Measurements from ENCODE around the gene FASN. TPM values are rescaled to one million over a fixed set of nuclear protein-coding genes. Genes with fewer than 3 reads are reported as not detected.
A peak's percentile ranks its signal among the peaks of the same experiment; 100 is the strongest.

Gene FASN
- total RNA-seq, 2 experiments from 2014 or later: 239 to 259 TPM

DNA sequence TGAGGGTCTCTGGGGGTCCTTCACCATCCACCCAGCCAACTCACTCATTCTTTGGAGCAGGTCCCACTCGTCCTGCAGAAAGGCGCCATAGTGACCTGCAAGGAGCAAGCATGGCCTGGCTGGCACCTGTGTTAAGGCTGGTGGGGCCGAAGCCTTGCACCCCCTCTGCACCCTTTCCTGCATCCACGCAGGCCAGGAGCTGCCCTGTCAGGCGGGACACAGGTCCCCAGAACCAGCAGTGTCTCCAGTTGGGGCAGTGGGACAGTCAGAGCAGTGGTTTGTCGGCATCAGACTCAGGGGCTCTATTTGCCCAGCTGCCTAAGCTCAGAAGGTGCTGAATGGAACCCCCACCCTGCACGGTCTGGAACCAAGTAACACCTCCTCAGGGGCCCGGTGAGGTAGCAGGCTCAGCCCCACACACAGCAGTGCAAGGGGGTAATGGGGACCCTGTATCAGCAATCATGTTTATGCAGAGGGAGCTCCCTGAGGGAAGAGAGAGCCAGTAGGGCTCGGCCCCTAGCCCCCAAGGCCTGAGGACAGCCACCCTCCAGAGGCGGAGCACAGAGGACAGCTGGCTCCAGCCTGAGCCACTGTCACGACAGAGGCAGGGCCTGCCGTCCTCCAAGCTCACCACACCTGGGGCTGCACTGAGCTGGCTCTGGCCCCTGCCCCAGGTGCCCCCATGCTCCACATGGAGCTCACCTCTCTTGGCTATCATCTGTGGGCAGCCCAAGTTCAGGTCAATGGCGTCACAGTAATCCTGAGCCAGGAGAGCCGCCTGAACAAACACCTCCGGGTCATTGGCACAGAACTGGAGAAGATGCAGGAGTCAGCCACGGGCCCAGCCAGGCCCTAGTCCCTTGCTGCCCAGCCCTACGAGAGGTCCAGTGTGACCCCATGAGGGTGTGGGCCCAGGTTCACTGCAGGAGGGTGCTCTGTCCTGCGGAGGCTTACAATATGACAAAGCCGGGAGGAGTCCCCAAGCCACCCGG lies 34.3 kb downstream of the FASN start:
- H3K27ac Mint-ChIP-seq: no peak overlapping the region
- no peaks in the 10 kb centered on the region for H3K27me3 Mint-ChIP-seq
- CTCF ChIA-PET: interaction anchor here (0.7 kb wide), 1 partner anchor 13 kb away, joined by 3 read pairs; no protein-coding TSS in a partner anchor
- no peaks in the 10 kb centered on the region for H3K9me3 Mint-ChIP-seq (ENCODE audit: low read depth)
- DNase-seq: no peak
- intact Hi-C loops (cut with DNase I, micrococcal nuclease): no loop called here
- POLR2A ChIA-PET: interaction anchor here (0.5 kb wide), 1 partner anchor 201 kb away, joined by 4 read pairs; no protein-coding TSS in a partner anchor
- peaks cover 3% of the 10 kb centered on the region for H3K36me3 Mint-ChIP-seq (ENCODE audit: low read depth)
- no peak for ATAC-seq
- H3K4me1 Mint-ChIP-seq: peaks cover 14% of the 10 kb centered on the region
- H3K4me3 Mint-ChIP-seq: peak overlapping the region; percentile 75

GRCh38 chr17:82062984-82063368 lies 35.1 kb downstream of the FASN start:
- Mint-ChIP-seq H3K4me1 (peaks cover 14% of the 10 kb centered on the region), H3K9me3 (ENCODE audit: low read depth) (no peaks in the 10 kb centered on the region), H3K4me3 (no peak overlapping the region), H3K36me3 (ENCODE audit: low read depth) (peaks cover 4% of the 10 kb centered on the region), H3K27ac (no peak overlapping the region), H3K27me3 (no peaks in the 10 kb centered on the region)
- ATAC-seq (no peak), DNase-seq (no peak)
- CTCF ChIA-PET: no interaction called here
- intact Hi-C loops (cut with DNase I, micrococcal nuclease): no loop called here
- POLR2A ChIA-PET: no interaction called here

DNA sequence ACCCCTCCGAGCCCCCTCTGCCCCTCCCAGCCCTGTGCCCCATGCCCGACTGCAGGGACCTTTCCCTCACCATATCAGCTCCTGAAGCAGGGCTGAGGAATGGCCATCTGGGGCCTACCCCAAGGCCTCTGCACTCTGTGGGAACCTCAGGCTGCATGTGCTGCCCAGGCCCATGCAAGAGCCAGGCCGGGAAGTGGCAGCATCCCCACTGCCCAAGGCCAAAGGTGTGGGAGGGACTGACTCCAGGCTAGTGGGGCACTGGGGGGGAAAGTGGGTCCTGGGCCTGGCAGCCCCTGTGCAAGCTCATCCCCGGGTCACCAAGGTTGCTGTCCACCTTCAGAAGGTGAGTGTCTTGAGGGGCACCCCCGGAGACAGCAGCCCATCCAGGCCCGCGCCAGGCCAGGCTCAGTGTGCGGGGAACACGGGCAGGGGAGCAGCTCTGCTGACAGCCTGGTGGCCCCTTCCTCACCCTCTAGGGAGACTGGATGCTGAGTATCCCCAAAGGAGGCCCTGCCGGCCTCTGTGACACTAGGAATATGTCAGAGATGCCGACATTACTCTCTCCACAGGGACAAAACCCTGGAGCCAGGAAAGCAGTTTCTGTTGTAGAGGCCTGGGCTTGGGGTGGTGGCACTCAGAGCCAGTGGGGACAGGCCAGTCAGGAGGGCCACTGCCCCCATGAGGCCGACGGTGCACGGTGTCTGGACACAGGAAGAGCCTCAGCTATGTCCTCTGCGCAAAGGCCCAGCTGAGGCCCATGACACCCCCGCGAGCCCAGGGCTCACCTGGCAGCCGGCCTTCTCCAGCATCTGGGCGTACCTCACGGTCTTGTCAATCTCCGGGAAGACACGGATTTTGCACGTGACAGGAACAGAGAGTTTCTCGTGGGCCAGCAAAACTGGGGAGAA lies 35.7 kb downstream of the FASN start:
- CTCF ChIA-PET: interaction anchor here (0.6 kb wide), 1 partner anchor 104 kb away, joined by 4 read pairs; no protein-coding TSS in a partner anchor
- intact Hi-C loops (cut with DNase I, micrococcal nuclease): no loop called here
- POLR2A ChIA-PET: no interaction called here

GRCh38 chr17:82061047-82061925 lies 36.8 kb downstream of the FASN start:
- ChIA-PET CTCF (interaction anchor here (0.6 kb wide), 1 partner anchor 105 kb away, joined by 4 read pairs; no protein-coding TSS in a partner anchor), POLR2A (no interaction called here)
- intact Hi-C loops (cut with DNase I, micrococcal nuclease): no loop called here
- ATAC-seq (no peak), DNase-seq (no peak)
- Mint-ChIP-seq H3K27ac (no peak overlapping the region), H3K4me3 (no peak overlapping the region), H3K9me3 (ENCODE audit: low read depth) (no peaks in the 10 kb centered on the region), H3K4me1 (peaks cover 10% of the 10 kb centered on the region), H3K36me3 (ENCODE audit: low read depth) (peaks cover 4% of the 10 kb centered on the region), H3K27me3 (no peaks in the 10 kb centered on the region)

More for the DNA sequence above, 35.7 kb downstream of the FASN start:
- Mint-ChIP-seq H3K27me3 (no peaks in the 10 kb centered on the region), H3K4me1 (peaks cover 14% of the 10 kb centered on the region), H3K9me3 (ENCODE audit: low read depth) (no peaks in the 10 kb centered on the region), H3K36me3 (ENCODE audit: low read depth) (peaks cover 4% of the 10 kb centered on the region), H3K27ac (no peak overlapping the region), H3K4me3 (no peak overlapping the region)
- ATAC-seq (no peak), DNase-seq (no peak)

- intact Hi-C loops (cut with DNase I, micrococcal nuclease): no loop called here
- Mint-ChIP-seq H3K27me3 (no peaks in the 10 kb centered on the region), H3K27ac (no peak overlapping the region), H3K4me1 (peaks cover 8% of the 10 kb centered on the region), H3K4me3 (no peak overlapping the region), H3K9me3 (ENCODE audit: low read depth) (no peaks in the 10 kb centered on the region), H3K36me3 (ENCODE audit: low read depth) (peaks cover 7% of the 10 kb centered on the region)
- ATAC-seq (no peak), DNase-seq (no peak)
- ChIA-PET CTCF (no interaction called here), POLR2A (no interaction called here)
Measured at GRCh38 chr17:82060614-82061013, 37.4 kb downstream of the FASN start.

DNA sequence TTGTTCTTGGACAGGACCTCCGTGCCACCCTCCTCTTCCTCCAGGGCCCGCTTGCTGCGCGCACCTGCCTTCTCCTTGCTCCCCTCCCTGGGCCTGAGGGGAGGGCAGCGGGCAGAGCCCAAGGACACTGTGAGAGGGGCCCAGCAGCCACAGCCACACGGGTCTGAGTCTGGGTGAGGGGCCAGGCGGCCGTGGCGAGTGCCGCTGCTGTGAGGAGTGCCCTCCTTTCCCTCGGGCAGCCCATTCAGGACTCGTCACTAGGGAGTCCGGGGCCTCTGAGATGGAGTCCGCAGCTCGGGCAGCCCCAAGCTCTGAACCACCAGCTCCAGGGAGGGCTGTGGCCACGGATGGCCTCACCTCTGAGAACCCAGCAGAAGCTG lies 38.0 kb downstream of the FASN start:
- CTCF ChIA-PET: no interaction called here
- peaks cover 7% of the 10 kb centered on the region for H3K36me3 Mint-ChIP-seq (ENCODE audit: low read depth)
- POLR2A ChIA-PET: no interaction called here

DNA sequence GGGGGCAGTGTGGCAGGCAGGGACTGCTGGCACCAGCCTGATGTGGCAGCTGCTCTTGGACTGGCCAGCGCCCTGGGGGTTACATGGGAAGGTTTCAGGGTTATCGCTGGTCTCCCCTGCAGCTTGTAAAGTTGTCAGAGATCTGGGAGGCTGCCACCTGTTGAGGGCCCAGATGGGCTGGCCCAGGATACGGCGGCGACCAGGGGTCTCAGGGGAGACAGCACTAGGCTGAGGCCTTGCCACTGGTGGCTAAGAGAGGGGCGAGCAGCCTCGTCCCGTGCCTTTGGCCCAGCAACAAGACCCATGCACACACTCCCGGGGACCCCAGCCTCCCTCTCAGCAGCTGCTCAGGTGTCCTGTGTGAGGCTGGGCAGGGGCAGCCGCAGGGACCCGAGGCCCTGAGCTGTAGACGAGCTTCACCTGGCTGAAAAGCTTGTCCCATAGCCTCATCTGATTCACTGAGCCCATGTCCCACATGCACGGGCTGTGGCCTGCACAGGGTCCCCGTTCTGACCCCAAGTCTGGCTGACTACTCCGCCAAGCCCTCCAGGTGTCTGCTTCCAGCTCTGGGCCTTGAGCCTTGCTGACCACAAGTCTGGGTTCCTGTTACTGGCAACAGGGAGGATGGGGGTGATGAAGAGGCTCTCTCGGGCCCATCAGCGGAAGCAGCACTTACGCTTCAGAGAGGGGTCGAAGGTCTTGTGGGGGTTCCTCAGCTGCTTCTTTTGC lies 38.6 kb downstream of the FASN start:
- Mint-ChIP-seq H3K27ac (no peak overlapping the region), H3K4me3 (no peak overlapping the region), H3K9me3 (ENCODE audit: low read depth) (no peaks in the 10 kb centered on the region), H3K36me3 (ENCODE audit: low read depth) (peaks cover 7% of the 10 kb centered on the region), H3K4me1 (peaks cover 7% of the 10 kb centered on the region), H3K27me3 (no peaks in the 10 kb centered on the region)
- intact Hi-C loops (cut with DNase I, micrococcal nuclease): no loop called here
- no peak for DNase-seq
- ChIA-PET CTCF (no interaction called here), POLR2A (no interaction called here)
- ATAC-seq: no peak

More for the DNA sequence above, 38.0 kb downstream of the FASN start:
- intact Hi-C loops (cut with DNase I, micrococcal nuclease): no loop called here
- no peaks in the 10 kb centered on the region for H3K9me3 Mint-ChIP-seq (ENCODE audit: low read depth)
- no peak for DNase-seq
- H3K27me3 Mint-ChIP-seq: no peaks in the 10 kb centered on the region
- H3K4me1 Mint-ChIP-seq: peaks cover 8% of the 10 kb centered on the region
- H3K27ac Mint-ChIP-seq: no peak overlapping the region
- no peak for ATAC-seq
- no peak overlapping the region for H3K4me3 Mint-ChIP-seq

DNA sequence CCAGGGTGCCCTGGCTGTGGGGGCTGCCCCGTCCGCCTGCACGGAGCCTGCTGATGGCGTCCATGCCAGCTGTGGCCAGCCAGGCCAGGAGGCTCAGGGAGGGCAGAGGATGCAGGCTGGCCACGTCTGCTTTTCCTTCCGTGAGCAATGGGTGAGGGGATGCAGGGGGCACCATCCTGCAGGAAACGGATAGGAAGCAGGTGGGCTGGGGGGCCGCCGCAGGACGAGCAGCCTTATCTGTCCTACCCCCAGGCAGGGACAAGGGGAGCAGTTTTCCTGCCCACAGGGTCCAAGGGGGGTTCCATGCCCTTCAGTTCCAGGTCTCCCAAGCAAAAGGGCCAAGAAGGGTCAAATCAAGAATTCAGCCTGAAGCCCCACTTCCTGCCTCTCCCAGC lies 39.2 kb downstream of the FASN start:
- Mint-ChIP-seq H3K4me1 (peaks cover 2% of the 10 kb centered on the region), H3K4me3 (no peak overlapping the region), H3K27me3 (no peaks in the 10 kb centered on the region), H3K36me3 (ENCODE audit: low read depth) (peaks cover 7% of the 10 kb centered on the region), H3K9me3 (ENCODE audit: low read depth) (no peaks in the 10 kb centered on the region), H3K27ac (no peak overlapping the region)
- DNase-seq: no peak
- intact Hi-C loops (cut with DNase I, micrococcal nuclease): no loop called here
- no peak for ATAC-seq
- CTCF ChIA-PET: no interaction called here
- POLR2A ChIA-PET: no interaction called here

DNA sequence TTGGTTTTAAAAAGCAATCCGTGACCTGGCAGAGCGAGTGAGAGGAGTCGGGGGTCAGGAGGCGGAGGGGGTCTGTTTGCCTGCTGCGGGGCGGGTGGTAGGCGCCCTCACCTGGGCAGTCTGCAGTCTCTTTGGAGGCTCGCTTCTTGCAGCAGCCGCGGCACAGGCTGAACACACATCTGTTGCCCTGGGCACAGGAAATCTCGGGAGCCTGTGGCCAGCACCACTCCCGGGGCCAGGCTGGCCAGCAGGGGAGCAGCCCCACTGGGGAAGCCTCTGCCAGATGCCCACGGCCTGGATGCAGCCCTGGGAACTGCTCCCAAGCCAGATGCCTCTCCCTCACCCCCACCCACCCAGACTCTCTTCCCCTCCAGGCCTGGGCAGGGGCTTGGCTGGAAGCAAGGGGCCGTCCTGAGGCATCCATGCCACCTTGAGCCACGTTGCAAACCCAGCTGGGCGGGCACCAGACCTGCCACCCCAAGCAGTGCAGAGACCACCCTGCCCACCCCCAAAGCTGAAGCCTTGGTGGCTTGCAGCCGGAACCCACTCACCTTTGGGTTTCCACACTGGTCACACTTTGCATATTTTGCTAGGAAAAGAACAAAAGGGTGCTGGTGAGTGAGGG lies 39.7 kb downstream of the FASN start:
- Mint-ChIP-seq H3K27me3 (no peaks in the 10 kb centered on the region), H3K4me3 (no peak overlapping the region), H3K4me1 (peaks cover 6% of the 10 kb centered on the region), H3K27ac (no peak overlapping the region), H3K36me3 (ENCODE audit: low read depth) (peaks cover 8% of the 10 kb centered on the region), H3K9me3 (ENCODE audit: low read depth) (no peaks in the 10 kb centered on the region)
- ChIA-PET CTCF (no interaction called here), POLR2A (no interaction called here)
- no peak for ATAC-seq
- intact Hi-C loops (cut with DNase I, micrococcal nuclease): no loop called here
- DNase-seq: no peak

Data from activated CD4-positive, alpha-beta T cell treated with anti-CD3 and anti-CD28 coated beads for 36 hours (primary cell).